NCI-H146 (cell line): ENCODE measurements around the gene TMCO1.
A peak's percentile ranks its signal among the peaks of the same experiment; 100 is the strongest.
"Not testable (repeated sequence)": the region's sequence is repeated elsewhere in the genome, so short reads cannot be mapped to it uniquely, and the experiment has no call there.

Experiments used
- DNase-seq: peaks from one replicate; lab custom pipeline; 2025; lab: John Stamatoyannopoulos, UW

Gene TMCO1, protein sequence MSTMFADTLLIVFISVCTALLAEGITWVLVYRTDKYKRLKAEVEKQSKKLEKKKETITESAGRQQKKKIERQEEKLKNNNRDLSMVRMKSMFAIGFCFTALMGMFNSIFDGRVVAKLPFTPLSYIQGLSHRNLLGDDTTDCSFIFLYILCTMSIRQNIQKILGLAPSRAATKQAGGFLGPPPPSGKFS

DNA sequence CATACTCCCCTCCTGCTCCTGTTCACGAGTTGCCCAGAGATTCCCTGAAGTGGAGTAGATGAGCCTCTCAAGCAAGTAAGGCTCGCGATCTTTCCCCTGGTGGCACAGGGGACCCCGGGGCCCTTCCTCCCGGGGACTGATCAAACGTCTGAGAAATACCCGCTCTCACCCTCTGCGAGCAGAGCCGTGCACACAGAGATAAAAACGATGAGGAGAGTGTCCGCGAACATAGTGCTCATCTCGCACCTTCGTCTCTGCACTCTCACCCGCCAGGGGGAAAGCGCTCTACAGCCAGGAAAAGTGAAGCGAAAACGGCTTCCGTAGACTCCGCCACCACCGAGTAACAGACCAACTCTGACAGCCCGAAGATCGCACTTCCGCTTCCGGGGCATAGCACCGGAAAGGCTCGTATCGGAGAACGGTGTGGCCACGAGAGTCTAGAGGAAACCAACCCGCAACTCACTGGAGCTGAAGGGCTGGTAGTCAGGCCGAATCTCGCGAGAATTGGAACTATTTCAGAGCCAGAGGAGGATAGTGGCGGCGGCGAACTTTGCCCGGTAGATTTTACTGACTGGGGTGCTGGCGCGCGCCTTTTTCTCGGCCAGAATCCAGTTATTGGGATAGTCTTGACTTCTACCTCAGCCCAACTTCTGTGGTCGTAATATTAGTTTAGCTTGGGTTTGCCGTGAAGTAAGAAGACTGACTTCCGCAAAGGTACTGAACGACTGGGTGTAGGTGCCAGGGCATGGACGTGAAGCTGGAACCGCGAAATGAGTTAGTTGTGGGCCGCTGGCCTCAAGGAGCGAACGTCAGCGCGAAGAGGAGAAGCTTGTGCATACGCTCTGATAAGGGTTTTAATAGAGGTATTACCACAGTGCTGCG lies at the start of gene TMCO1:
TMCO1 (minus strand) TSS at position 356 of the 882 bp plus-strand sequence; CDS start at position 239, 117 bp downstream.
- DNase-seq, result peak; percentile 97

DNA sequence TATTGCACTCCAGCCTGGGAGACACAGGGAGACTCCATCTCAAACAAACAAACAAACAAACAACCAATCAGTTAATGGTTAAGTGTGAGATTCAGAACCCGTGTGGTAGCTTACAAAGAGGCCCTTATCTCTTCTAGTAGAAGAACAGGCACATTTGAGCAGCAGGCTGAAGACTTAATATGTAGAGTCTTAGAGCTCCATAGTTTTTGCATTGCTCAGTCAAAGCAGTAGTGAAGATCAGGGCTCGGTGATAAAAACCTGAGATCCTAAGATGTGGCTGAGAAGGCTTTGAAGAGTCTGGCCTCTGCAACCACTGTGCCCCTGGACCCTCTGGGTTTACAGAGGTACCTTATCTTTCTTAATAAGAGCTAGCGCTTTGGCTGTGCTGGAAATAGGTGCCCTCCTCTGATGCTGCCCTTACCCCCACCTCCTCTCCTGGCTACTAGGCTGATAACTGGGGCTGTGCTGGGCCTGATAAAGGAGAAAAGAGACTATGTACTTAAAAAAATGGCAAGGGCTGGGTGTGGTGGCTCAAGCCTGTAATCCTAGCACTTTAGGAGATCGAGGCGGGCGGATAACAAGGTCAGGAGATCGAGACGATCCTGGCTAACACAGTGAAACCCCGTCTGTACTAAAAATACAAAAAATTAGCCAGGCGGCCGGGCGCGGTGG lies 48.3 kb upstream of the TMCO1 start:
- no peak for DNase-seq

DNA sequence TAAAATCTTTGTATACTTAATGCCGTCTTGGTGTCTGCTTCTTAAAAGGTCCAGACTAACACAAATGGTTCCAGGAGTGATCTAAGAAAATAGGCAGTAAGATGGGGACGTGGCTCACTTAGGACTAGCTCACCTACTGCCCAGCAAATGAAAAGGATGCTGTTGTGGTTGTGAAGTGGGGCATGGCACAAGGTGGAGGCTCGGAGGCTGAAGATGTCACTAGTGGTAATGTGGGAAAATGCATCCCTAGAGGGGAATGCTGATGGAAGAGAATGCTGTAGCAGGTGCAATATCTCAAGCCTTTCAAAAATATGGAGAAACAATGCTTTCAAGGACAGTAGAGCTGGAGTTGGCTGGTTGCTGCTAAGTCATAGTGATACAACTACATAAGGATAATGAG lies 47.5 kb upstream of the TMCO1 start:
- no peak for DNase-seq

DNA sequence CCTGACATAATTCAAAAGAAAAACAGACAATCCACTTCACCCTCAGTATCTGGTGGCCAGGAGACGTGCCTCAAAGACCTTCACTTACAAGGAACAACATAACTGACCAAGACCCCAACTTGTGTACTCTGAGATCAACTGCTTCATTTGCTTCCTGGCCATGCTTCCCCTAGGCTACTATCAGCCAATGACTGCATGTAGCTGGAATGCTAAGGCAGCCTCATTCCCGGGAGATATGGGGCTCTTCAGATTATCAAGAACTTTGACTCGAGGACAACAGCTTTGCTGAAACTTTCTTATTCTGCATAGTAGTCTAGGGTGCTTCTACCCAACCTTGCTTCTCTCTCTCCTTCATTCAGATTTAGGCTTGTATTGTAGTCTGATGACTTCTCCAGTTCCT lies 47.1 kb upstream of the TMCO1 start:
- DNase-seq, result no peak

DNA sequence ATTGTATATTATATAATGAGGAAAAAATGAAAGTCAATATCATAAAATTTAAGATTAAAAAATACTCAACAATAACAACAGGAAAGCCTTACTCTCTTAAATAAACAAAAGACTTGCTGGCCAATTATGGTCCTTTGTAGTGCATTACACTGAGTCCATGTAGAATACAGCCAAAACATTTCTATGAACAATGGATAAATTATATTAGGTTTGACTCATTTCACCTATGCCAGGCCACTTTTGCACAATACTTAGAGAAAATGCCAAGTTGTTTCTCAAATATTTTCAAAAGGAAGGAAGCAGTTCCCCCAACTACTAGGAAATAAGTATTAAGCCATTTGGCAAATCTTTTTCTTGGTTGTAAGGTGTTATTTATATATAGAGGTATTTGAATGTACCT lies 38.9 kb upstream of the TMCO1 start:
- no peak for DNase-seq

DNA sequence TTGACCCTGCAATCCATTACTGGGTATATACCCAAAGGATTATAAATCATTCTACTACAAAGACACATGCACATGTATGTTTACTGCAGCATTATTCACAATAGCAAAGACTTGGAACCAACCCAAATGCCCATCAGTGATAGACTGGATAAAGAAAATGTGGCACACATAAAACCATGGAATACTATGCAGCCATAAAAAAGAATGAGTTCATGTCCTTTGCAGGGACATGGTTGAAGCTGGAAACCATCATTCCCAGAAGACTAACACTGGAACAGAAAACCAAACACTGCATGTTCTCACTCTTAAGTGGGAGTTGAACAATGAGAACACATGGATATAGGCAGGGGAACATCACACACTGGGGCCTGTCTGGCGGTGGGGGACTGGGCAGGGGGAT lies 35.8 kb upstream of the TMCO1 start:
- DNase-seq, result not testable (repeated sequence)

DNA sequence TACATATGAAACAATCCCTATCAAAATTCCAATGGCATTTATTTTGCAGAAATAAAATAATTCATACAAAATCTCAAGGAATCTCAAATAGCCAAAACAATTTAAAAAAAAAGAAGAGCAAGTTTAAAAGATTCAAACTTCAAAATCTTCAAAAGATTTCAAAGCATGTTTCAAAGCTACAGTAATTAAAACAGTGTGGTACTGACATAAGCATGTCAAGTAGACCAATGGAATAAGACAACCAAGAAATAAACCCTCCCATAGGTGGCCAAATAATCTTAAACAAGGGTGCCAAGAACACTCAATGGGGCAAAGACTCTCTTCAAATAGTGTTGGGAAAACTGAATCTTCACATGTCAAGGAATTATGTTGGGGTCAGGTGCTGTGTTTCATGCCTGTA lies 30.7 kb upstream of the TMCO1 start:
- DNase-seq, result no peak

DNA sequence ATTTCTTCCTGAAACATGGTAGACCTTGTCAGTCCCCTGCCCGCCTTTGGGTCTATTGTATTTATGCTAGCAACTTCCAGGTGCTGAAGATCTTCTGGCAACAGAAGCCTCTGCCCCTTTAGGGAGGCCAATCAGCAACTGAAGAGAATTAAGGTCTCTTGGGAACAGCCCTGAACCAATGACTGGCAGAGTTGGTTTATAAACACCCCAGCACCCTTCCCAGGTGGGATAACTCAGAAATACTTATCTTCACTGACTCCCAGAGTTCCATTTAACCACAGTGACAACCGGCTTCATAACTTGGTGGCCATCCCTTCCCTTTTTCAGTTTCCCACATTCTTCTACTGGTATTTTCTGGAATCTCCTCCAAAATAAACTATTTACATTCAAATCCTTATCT lies 27.2 kb upstream of the TMCO1 start:
- no peak for DNase-seq

DNA sequence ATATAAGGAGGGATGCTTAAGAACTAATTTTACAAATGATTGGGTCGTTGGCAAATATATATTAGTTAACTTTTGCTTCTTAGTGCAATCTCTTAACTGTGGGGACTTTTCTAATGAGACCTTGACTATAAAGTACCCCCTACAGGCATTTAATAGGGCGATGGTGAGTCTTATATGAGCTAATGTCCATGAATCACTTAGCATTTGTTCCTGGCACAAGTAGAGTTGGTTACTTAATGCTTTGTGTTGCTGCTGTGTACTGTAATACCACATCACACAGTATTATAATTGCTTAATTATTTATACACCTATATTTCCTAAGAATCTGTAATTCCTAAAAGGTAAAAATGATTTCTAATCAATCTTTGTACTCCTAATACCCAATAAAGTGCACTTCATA lies 25.3 kb upstream of the TMCO1 start:
- no peak for DNase-seq

DNA sequence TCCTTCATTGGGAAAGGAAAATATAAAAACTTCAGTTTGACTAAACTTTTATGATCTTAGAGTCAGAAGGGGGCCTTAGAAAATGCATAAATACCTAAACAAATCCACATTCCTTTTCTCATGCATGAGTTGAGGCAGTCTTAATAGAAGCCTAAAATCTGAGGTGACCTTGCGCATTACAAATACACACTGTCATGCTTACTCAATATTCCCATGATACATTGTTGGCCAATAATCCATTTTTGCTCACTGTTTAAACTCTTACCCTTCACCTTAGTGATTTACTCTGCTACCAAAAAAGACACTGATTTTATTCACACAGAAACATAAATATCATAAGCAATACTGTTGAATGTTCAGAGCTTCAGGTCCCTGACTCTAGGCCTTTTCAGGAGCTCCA lies 19.1 kb upstream of the TMCO1 start:
- no peak for DNase-seq

DNA sequence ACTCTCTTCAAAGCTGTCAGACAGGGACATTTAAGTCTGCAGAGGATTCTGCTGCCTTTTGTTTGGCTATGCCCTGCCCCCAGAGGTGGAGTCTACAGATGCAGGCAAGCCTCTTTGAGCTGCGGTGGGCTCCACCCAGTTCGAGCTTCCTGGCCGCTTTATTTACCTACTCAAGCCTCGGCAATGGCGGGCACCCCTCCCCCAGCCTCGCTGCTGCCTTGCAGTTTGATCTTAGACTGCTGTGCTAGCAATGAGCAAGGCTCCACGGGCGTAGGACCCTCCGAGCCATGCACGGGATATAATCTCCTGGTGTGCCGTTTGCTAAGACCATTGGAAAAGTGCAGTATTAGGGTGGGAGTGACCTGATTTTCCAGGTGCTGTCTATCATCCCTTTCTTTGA lies 14.9 kb upstream of the TMCO1 start:
- DNase-seq, result not testable (repeated sequence)

DNA sequence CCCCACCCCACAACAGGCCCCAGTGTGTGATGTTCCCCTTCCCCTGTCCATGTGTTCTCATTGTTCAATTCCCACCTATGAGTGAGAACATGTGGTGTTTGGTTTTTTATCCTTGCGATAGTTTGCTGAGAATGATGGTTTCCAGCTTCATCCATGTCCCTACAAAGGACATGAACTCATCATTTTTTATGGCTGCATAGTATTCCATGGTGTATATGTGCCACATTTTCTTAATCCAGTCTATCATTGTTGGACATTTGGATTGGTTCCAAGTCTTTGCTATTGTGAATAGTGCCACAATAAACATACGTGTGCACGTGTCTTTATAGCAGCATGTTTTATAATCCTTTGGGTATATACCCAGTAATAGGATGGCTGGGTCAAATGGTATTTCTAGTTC lies 9.5 kb upstream of the TMCO1 start:
- DNase-seq, result not testable (repeated sequence)

DNA sequence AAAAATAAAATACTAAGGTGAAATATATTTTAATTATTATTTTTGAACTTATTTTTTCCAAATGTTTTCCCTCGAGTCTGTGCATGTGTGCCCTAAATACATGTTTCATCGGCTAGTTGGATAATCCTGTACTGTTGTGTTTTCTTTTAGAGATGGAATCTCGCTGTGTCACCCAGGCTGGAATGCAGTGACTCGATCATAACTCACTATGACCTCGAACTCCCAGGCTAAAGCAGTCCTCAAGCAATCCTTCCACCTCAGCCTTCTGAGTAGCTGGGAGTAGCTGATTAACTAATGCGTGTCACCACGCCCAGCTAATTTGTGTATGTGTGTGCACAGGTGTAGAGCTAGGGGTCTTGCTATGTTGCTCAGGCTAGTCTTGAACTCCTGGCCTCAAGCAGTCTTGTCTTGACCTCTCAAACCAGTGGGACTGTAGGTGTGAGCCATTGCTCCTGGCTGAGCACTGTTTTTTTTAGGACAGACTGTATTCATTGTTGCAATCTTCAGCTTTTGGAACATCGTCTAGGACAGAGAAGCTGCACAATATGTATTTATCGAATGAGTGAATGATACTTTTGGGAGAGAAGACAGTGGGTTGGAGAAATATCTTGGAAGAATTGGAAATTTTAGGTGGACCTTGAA lies 4.8 kb upstream of the TMCO1 start:
- DNase-seq, result no peak

DNA sequence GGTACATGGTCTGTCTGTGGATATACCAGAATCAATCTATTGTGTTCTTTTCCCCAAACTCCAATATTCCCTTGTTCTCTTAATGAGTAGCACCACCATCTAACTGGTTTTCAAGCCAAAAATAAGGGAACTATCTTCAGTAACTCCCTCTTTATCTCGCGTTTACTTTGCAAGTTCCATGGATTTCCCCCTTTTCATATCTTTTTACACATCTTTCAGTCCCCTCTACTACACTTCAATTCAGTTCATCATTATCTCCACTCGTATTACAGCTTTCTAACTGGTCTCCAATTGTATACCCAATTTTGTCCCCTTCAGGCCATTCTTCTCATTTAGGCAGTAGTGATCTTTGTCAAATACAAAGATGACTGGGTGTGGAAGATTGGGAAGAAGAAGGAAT lies 4.1 kb upstream of the TMCO1 start:
- no peak for DNase-seq

DNA sequence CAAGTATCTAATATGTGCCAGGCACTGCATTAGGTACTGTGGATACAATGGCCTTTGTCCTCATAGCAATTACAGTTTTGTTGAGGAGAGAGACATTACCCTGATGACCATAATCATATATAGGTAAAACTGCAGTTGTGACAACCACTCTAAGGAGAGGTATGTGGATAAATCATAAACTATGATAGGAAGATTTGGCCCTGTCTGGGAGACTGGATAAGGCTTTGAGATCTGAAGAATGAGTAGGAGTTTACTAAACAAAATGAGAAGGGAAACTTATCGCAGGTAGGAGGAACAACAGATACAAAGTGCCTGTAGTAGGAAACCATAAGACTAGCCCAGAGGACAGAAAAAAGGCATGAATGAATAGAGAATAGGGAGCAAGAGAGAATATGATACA lies 4.4 kb downstream of the TMCO1 start:
- DNase-seq, result no peak

DNA sequence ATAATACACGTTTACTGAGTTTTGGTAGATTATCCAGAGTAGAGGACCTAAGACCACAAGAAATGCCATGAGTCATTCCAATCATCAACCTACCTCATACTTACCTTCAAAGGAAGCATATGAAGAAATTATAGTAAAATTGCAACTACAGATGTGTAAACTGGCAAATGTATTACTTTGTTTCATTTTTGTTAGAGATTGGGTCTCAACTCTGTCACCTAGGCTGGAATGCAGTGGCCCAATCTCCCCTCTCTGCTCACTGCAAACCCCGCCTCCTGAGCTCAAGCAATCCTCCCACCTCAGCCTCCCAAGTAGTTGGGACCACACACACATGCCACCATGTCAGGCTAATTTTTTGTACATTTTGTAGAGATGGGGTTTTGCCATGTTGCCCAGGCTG lies 5.2 kb downstream of the TMCO1 start:
- no peak for DNase-seq

DNA sequence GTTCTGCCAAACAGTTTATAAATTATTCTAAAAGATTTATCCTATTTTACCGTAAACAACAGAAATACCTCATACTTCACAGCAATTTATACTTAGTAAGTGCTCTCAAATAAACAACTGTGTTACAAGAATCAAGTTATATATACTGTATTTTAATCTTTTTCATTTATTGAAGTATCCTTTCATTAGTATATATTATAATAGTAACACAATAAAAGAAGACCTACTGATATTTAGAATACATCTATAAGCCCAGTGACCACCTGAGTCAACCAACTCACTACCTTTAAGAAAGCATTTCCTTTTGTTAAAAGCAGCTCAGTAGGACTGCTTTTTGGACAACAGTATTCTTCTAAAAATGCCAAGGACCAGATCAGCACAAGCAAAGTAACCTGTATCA lies 5.9 kb downstream of the TMCO1 start:
- DNase-seq, result no peak

DNA sequence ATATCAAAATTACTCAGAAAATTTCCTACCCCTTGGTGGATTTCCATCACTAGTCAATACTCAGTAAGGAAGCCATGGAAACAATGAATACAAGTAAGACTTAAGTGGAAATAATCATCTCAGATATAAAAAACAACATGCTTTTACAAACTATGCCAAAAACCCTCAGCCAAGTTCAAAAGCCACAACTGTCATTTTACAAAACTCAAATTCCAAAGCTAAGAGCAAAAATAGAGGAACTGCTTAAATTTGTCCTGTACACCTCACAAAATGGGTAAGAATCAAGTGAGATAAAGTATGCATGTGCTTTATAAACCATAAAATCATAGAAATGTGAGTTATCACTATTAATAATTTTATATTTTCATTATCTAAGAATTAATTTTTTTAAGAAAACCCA lies 9.6 kb downstream of the TMCO1 start:
- no peak for DNase-seq

DNA sequence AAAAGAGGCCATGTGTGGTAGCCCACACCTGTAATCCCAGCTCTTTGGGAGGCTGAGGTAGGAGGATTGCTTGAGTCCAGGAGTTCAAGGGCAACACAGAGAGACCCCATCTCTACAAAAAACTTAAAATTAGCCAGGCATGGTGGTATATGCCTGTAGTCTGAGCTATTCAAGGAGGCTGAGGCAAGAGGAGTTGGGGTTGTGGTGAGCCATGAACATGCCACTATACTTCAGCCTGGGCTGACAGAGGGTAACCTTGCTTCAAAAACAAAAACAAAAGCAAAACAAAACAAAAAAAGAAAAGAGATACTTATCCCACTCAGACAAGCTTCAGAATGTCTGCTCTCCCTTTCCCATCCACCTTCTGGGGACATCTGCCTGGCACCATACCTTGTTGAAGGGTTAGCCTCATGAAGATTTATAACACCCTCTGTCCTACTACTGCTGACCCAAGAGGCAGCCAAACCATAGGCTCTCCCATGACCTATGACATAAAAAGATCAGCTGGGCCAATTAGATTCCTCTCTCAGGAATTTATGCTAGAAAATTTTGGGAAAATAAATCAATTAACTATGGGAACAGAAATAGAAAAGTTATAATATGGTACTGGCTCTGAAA lies 13.2 kb downstream of the TMCO1 start:
- DNase-seq, result no peak

DNA sequence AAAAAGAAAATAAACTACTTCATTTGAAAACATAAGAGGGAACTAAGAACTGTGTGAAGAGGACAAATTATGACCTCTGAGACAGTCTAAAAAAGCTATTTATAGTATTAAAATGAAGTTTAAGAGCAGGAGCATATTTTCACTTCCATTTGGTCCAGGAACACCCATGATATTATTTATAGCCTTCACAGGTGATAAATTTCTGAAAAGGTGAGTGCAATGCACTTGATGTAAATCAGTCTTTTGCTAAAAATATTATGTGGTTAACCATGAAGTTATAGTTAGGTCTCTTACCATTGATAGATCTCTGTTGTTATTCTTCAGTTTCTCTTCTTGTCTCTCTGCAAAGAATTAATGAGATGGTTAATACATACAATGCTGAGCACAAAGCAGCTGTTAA lies 14.7 kb downstream of the TMCO1 start:
- no peak for DNase-seq

DNA sequence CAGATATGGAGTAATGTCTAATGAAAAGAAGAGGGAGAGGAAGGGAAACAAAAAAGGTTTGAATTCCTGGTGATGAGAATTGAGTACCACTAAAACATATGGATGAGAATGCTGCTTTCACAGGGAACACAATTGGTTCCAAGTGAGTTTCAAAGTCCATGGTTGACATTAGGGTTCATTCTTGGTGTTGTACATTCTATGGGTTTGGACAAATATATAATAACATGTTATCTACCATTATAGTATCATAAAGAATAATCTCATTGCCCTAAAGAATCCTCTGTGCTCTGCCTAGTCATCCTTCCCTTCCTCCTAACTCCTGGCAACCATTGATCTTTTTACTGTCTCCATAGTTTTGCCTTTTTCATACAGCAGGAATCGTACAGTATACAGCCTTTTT lies 20.1 kb downstream of the TMCO1 start:
- DNase-seq, result no peak
